GM18511 (cell line): ENCODE measurements around the gene CGRRF1.

Experiments used
- ATAC-seq: cut with Tn5 transposase; IDR thresholded peaks from one replicate; pipeline ENCODE4 v1.9.1; 2021; ENCODE audit warnings: mild to moderate bottlenecking, moderate library complexity; ENCODE audit not compliant: unreplicated experiment

The CGRRF1 gene

GRCh38 chr14:54489318-54489683, 20.4 kb upstream of the CGRRF1 start:
- peak; percentile 37 for ATAC-seq

GRCh38 chr14:54489731-54490444, 19.8 kb upstream of the CGRRF1 start:
- ATAC-seq, result no peak

- ATAC-seq, result no peak
Observed at GRCh38 chr14:54490445-54491175, 19.1 kb upstream of the CGRRF1 start.

- ATAC-seq, result no peak
Observed at GRCh38 chr14:54493293-54493692, 16.4 kb upstream of the CGRRF1 start.

GRCh38 chr14:54497224-54497623, 12.5 kb upstream of the CGRRF1 start:
- ATAC-seq, result no peak

- ATAC-seq, result no peak
Observed at GRCh38 chr14:54498095-54498531, 11.6 kb upstream of the CGRRF1 start.

GRCh38 chr14:54498579-54498978, 11.1 kb upstream of the CGRRF1 start:
- no peak for ATAC-seq

GRCh38 chr14:54500744-54501143, 9.0 kb upstream of the CGRRF1 start:
- no peak for ATAC-seq

GRCh38 chr14:54501480-54501879, 8.2 kb upstream of the CGRRF1 start:
- ATAC-seq, result no peak

- no peak for ATAC-seq
Observed at GRCh38 chr14:54502602-54503001, 7.1 kb upstream of the CGRRF1 start.

- ATAC-seq, result no peak
Observed at GRCh38 chr14:54503486-54503885, 6.2 kb upstream of the CGRRF1 start.

GRCh38 chr14:54512393-54512792, 2.7 kb downstream of the CGRRF1 start:
- no peak for ATAC-seq

GRCh38 chr14:54515670-54516069, 6.0 kb downstream of the CGRRF1 start:
- ATAC-seq, result no peak

- ATAC-seq, result no peak
Observed at GRCh38 chr14:54516709-54517108, 7.0 kb downstream of the CGRRF1 start.

- no peak for ATAC-seq
Observed at GRCh38 chr14:54524410-54524809, 14.7 kb downstream of the CGRRF1 start.

- no peak for ATAC-seq
Observed at GRCh38 chr14:54528973-54529372, 19.3 kb downstream of the CGRRF1 start.

- ATAC-seq, result no peak
Observed at GRCh38 chr14:54529811-54530210, 20.1 kb downstream of the CGRRF1 start.

- ATAC-seq, result peak; percentile 97
Observed at GRCh38 chr14:54532111-54533012, 22.7 kb downstream of the CGRRF1 start.

- peak; percentile 25 for ATAC-seq
Observed at GRCh38 chr14:54533100-54533499, 23.4 kb downstream of the CGRRF1 start.

GRCh38 chr14:54535126-54535525, 25.4 kb downstream of the CGRRF1 start:
- no peak for ATAC-seq

- ATAC-seq, result no peak
Observed at GRCh38 chr14:54535646-54536045, 25.9 kb downstream of the CGRRF1 start.
